NCI-H2029 treated with DMSO at 0.1 percent for 48 hours (cell line): Measurements from ENCODE around the gene PDE8B.
A peak's percentile ranks its signal among the peaks of the same experiment; 100 is the strongest.
"Not testable (repeated sequence)": the region's sequence is repeated elsewhere in the genome, so short reads cannot be mapped to it uniquely, and the experiment has no call there.

Experiments
- DNase-seq: peaks from one replicate; lab custom pipeline; 2025; lab: John Stamatoyannopoulos, UW

Gene PDE8B

DNA sequence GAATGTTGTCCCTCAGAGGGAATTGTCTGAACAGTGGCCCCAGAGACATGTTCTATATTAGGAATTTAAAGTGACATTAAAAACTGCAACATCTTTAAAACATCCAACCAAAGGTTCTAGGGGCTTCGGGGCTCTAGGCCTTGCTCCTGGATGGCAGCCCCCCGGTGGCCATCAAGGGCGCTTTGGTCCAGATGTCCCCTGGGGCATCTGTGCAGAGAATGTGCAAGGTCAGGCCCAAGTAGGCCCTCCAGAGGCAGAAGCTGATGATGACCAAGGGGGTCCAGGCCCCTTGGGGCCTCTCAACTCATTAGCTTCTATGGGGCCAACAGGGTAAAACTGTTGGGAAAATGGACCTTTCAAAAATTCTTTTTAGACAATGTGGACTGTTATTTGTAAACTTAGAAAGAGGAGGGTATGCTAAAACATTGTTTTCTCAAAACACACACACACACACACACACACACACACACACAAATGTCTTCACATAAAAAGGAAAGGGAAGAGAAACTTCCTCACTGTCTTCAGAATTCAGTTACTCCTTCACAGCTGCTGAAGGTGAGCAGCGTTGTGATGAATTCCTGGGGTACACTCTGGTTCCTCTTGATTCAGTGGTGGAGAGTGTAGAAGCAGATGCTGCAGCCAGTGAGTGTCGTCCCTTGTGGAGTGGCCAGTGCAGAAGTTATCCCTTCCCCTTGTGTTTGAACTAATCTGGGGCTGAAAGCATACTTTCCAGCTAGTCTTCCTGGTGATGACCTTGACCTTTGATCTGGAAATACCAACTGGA lies 156.4 kb downstream of the PDE8B start:
- DNase-seq = no peak

DNA sequence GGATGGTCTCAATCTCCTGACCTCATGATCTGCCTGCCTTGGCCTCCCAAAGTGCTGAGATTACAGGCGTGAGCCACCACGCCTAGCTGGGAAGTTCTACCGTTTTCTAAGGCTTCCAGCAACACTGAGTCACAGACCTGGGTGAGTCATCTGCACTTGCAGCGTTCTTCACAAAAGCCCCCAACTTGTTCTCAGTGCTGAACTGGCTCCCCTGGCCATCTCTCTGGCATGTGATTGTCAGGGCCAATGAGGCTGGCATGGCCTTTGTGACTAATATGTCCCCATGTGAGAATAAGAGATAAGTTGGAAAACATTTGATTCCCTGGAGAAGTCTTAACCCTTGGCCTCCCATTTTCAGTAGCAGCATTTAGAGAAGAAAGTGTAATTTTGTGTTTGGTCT lies 157.3 kb downstream of the PDE8B start:
- DNase-seq = no peak

DNA sequence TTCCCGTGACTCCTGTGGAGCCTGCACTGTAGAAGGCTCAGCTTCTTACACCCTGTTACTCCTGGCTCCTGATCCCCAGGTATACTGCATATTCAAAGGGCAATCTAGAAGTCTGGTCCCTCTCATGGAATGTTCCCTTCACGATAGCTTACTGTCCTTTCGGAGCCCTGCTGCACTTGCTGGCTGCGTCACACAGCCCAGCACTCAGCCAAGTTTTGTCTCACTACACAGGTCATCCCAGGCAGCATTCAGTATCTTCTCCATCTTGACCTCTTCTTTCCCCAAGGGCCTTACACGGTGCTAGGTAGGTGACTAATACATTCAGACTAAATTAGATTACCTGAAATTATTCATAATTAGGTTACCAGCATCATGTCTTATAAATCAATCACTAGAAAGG lies 157.9 kb downstream of the PDE8B start:
- DNase-seq = no peak

DNA sequence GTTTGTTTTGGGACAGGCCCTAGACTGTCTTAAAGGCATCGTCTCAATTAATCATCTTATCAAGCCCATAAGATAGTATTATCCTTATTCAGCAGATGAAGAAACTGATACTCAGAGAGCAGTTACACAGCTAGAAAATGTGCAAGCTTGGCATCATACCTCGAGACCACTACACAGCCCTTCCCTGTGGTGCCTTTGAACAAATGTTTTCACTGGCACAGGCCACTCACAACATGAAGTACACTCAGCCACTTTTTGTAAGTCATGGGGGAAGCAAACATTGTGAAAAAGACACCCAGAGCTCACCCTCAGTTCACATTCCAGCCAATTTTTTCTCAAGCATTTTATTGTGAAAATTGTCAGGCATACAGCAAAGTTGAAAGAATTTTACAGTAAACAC lies 159.1 kb downstream of the PDE8B start:
- peak; percentile 23 for DNase-seq

DNA sequence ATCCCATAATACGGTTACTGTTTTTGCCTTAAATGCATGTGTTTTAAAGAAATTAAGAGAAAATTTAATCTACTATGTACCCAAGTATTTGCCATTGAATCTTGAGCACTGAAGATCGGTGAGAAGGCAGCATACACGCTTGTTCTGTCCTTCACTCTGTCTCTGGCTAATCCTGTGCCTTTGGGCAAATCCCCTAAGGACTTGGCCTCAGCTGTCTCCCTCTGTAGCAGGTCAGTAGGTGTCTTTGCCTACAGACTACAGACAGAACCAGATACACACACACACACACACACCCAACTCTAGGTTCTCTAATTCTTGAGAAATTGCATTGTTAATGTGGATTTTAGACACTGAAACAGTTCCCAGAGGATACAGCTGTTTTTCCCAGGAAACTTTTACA lies 164.2 kb downstream of the PDE8B start:
- DNase-seq = no peak

DNA sequence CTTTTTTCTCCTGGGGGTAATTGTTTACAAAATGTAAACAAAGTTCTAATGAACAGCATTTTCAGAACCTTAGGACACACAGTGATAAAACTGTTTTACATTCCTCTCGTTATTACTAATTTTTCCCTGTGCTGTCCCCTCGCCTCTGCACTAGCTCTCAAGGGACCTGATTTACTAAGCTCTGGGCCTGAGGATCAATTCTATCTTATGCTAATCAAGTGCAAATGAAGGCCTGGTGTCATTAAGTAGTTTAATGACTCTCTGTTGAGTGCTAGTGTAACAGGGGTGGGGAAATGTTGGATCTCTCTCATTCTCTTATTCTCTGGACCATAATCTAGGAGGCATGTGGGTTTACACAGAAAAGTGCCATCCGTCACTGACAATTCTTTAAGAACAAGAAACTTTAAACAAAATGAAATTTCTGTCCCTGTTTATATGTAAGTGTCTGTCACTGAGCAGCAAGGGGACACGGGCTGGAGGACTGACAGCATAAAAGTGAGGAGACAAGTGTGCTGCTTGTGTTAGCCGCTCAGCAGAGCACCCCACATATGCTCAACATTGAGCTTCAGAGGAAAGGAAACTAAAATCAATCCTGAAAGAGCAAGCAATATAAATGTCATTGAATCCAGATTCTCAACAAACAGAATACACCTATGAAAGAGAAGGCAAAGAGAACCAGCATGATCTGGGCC lies 166.3 kb downstream of the PDE8B start:
- DNase-seq = no peak

DNA sequence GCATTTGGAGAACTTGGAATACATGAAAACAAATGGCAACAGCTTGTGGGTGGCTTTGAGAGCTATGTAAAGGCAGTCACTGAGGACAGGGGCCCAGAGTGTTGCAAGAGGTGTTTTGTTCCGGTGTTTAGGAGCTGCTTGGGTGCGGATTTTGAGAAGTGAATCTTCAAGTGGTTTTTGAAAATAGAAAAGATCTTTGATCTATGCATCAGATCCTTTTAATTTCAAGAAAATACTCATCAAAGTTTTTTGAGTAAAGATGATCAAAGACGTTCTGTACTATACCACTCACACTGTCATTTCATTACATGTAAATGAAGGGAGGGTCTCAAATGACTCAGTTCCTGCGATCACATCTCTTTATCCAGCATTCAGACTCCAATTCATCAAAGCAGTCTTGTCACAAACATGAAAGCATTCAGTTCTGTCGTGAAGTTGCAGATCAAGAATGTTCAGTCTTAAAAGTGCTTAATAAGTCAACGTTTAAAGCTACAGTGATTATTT lies 169.1 kb downstream of the PDE8B start:
- DNase-seq = no peak

DNA sequence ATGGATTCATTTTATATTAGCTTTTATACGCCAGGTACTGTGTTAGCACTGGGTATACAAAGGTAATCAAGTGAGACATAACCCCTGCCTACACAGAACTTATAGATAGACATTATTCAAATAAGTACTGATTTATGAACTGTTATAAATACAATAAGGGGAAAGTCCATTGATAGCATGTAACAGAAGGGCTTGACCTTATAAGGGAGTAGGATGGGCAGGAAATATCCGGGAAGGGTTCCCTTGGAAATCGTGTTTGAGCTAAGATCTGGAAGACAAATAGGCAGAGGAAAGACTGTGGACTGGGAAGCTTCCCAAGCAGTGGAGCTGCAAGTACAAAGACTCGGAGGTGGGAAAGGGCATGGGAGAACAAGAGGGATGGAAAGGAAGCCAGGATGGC lies 170.2 kb downstream of the PDE8B start:
- no peak for DNase-seq

DNA sequence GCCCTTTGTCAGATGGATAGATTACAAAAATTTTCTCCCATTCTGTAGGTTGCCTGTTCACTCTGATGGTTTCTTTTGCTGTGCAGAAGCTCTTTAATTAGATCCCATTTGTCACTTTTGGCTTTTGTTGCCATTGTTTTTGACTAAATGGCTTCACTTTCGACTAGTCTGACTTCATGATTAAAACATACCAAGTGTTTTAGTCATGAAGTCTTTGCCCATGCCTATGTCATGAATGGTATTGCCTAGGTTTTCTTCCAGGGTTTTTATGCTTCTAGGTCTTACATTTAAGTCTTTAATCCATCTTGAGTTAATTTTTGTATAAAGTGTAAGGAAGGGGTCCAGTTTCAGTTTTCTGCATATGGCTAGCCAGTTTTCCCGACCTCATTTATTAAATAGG lies 172.9 kb downstream of the PDE8B start:
- not testable (repeated sequence) for DNase-seq

DNA sequence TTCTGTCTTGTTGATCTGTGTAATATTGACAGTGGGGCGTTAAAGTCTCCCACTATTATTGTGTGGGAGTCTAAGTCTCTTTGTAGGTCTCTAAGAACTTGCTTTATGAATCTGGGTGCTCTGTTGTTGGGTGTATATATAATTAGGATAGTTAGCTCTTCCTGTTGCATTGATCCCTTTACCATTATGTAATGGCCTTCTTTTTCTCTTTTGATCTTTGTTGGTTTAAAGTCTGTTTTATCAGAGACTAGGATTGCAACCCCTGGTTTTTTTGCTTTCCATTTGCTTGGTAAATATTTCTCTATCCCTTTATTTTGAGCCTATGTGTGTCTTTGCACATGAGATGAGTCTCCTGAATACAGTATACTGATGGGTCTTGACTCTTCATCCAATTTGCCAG lies 175.9 kb downstream of the PDE8B start:
- not testable (repeated sequence) for DNase-seq

DNA sequence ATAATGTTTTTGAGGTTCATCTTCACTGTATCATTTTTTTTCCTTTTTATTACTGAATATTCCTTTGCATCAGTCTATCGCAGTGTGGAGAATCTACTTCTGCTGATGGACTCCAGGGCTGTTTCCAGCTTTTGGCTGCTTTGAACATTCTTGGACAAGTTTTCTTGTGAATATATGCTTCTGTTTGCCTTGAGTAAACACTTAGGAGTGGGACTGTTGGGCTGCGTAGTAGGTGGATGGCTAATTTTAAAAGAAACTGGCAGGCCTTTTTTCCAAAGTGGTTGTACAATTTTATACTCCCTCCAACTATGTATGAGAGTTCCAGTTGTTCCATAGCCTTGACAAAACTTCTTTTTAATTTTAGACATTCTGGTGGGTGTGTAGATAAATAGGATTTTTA lies 179.3 kb downstream of the PDE8B start:
- no peak for DNase-seq

DNA sequence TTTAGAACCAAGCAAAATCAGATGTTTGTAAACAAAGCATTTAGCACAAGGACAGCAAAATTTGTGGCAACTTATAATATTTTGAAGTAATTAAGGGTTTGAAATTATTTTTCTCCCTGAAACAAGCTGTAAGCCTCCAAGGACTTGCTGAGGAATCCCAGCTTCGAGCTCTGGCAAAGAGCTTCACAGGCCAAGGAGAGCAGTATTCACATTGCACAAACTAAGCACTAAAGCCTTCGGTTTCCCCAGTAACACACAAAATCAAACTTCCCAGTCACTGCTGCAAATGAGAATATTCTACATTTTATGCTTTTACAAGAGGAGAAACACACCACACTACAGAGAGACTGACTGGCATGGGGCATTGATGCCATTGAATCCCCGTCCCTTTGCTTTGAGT lies 179.7 kb downstream of the PDE8B start:
- no peak for DNase-seq

DNA sequence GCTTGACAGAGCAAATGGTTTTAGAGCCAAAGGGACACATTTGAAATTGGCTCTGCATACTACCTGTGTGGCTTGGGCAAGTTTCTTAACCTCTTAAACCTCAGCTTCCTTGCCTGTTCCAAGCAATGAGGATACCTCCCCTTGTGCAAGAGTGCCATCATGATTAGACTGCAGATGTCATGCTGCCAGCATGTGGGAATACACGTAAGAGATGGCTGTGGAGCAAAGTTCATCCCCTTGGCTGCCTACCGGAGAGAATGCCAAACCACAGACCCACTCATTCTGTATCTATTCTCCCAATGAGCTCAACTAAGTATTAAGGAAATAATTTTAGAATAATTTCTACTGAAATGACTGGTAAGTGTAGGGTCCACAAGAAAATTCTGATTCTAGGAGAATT lies 180.3 kb downstream of the PDE8B start:
- DNase-seq = no peak

DNA sequence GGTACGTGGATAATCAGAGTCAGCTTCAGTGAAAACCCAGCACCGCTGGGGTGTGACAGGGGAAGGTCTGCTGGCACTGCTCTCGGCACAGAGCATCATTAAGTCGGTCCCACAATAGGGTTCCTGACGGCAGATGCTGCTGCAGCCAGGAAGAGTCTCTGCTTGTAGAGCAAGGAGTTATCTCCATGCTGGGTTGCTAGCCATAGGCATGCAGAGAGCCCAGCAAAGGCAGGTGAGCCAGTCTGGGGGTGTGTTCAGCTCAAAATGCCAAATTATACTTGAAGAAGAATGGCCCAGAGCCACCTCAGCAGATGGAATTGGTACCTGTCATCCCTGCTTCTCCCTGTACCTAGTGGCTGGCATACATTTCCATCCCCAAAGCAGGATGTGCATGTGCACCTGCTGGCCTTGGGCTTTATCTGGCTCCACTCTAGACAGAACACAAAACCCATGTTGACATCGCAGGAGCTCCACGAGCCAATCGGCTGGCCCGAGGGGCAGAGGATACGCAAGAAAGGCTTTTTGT lies 180.8 kb downstream of the PDE8B start:
- no peak for DNase-seq

DNA sequence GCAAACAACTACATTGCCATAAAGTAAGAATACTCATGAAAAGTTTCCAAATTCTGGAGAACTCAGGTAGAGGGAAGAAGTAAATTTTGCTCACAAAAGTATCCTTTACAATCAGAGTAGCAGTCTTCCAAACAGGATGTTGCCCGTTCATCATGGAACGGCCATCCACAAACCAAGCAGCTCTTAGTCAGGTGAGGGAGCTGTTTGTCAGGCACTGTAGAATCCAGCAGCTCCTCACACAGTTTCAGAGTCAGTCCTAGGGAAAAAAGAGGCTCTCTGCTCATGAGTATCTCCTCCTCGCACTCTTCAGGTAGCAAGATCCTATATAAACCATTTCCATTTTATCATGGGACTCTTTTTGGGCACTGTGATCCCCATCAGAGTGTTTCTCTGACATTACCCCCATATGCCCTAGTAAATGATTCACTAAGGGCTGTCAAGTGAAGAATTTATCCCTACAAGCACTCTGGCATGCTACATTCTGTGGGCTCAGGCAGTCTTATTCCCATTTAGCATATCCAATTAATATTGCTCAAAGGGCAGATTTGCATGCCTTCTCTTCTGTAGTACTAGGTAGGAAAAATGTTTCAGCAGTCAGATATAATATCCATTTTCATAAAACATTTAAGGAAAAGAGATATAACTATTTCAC lies 183.7 kb downstream of the PDE8B start:
- DNase-seq = no peak

DNA sequence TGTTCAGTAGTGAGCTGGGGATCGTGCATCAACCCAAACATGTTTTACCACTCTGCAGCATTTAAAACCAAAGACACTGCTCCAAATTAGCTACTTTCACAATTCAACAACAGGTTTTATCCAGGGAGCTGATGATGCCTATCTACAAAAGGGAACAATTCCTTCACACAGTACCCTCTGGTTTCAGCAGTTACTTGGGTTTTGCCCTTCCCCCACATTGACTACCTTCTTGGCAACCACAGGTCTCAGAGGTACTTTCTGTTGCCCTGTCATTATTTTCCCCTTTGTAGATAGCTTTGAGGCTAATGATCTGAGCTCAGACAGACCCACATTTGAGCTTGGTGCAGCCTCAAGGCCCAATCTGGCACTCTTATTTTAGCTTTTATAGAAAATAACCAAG lies 185.5 kb downstream of the PDE8B start:
- no peak for DNase-seq

DNA sequence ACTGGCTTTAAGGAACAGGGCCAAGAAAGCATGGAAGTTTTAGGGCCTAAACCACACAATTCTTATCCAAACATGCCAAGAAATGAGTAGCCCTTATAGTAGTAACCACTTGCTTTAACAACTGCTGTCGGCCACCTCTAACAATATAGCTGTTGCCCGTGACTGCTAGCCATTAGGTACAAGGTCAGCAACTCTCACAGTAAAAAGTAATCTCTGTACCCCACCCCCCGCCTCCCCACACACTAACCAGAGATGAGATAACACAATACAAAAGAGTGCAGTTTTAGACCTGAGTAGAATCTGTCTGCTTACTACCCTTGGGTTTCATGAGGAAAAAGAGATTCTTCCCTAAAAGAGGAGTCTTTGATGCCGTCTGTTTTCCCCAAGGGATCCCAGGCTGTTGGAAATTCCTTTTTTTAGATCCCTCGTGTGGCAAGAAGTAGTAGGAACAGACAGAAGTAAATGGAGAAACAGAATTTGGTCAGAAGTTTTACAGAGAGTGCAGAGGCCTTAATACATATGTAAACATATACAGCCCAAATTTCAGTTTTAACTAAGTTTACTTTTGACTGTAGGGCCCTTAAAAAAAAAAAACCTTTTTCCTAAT lies 187.3 kb downstream of the PDE8B start:
- DNase-seq = no peak

DNA sequence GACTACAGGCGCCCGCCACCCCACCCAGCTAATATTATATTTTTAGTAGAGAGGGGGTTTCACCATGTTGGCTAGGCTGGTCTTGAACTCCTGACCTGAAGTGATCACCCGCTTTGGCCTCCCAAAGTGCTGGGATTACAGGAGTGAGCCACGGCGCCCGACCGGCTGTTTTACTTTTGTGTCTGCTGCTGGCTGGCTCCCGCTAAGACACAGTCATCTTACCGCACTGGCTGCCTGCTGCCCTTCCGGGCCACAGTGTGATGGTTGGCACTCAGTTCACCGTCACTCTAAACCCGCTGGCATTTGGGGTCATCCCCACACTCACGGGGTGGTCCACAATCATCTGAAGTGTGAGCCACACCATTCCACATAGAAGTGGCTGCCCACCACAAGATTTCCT lies 188.0 kb downstream of the PDE8B start:
- DNase-seq = no peak

DNA sequence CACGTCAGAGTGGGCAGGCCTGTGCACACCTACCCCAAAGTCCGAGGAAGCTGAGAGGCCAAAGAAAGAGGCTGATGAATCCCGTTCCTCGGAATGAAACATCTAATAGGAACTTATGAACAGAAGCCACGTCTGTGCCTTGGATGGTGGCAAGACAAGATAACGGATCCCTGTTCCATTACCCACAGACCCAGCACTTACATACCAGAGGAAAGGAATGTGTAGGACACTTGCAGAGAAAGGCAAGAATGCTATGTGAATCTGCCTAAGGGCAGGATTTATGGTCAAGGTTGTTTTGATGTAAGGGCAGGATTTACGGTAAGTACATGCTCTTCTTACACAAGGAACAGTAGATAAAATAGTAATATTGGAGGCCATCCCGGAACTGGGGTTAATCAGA lies 188.4 kb downstream of the PDE8B start:
- DNase-seq = no peak

DNA sequence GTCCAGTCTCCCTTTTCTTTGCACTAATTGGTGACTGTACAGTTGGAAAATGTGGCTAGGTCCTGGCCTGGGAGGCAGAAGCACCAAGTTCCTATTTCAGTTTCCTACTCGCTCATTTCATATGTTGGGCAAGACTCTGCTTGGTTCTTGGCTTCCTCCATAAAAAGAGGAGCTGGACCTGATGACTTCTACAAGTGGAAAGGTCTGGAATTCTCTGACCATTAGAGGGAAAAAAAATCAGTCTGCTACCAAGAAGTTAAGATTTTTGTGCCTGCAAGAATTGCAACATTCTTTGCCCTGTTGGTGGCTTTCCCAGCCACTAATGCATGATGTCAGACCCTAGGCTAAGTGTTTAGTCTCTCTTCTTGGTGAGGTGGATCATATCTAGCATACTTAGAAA lies 190.2 kb downstream of the PDE8B start:
- no peak for DNase-seq

DNA sequence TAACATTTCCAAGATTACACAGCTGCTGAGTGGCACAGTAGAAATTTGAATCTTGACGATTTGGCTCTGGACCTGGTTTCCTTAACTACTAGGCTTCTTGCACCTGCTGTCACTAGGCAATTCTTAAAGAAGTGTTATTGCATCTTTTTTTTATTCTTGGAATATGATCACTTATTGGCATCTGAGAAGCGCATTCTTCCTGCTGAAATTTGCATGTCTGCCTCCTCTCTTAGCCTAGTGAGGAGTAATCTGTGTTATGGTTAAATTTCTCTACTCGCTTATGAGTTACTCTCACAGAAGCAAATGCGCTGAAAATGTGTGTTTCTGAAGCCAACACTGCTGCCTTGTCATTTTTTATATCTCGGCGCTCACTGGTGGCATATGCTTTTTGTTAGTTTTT lies 192.3 kb downstream of the PDE8B start:
- no peak for DNase-seq

DNA sequence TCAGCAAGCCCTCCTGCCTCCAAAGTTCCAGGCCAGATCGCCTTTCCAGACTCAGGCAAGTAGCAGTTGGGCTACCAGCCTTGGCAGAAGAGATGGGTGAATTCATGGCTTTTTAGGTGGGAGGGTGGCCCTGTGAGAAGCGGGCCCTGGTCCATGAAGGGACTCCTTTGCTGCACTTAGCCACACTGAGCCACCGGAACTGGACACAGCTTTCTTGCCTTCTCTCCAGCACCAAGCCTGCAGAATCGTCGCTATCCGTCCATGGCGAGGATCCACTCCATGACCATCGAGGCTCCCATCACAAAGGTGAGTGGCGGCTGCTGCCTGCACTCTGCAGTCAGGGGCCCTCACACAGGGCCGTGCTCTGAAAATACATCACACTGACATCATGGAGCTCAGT lies 196.7 kb downstream of the PDE8B start:
- no peak for DNase-seq
